Progenitor cell of endocrine pancreas (in vitro differentiated cells): ENCODE measurements around the gene NFIX. TPM values are rescaled to one million over a fixed set of nuclear protein-coding genes. Genes with fewer than 3 reads are reported as not detected.

ENCODE experiments used
- DNase-seq: peaks from one replicate; pipeline ENCODE4 v3.0.0; 2021; ENCODE audit warnings: low spot score; ENCODE audit not compliant: unreplicated experiment
- H3K27ac Mint-ChIP-seq: 2 replicates; pipeline ENCODE4 v1.8.0; 2021; ENCODE audit warnings: mild to moderate bottlenecking, moderate library complexity, mixed read lengths
- H3K27me3 Mint-ChIP-seq: 2 replicates; pipeline ENCODE4 v1.8.0; 2021; ENCODE audit warnings: mixed read lengths
- H3K36me3 Mint-ChIP-seq: 2 replicates; pipeline ENCODE4 v1.8.0; 2022; ENCODE audit warnings: mixed read lengths; ENCODE audit not compliant: insufficient read depth
- H3K4me1 Mint-ChIP-seq: 2 replicates; pipeline ENCODE4 v1.8.0; 2021; ENCODE audit warnings: low read depth, mixed read lengths
- H3K4me3 Mint-ChIP-seq: 2 replicates; pipeline ENCODE4 v1.8.0; 2021; ENCODE audit warnings: low read depth, mild to moderate bottlenecking, moderate library complexity, mixed read lengths
- H3K9me3 Mint-ChIP-seq: 2 replicates; pipeline ENCODE4 v1.8.0; 2021; ENCODE audit warnings: low read depth, mixed read lengths
- CTCF ChIP-seq: fragments of 200-600 bp; sonication (generic); IDR thresholded peaks from one replicate; pipeline ENCODE4 v1.5.0; 2021; ENCODE audit warnings: antibody characterized with exemption, mild to moderate bottlenecking; ENCODE audit not compliant: unreplicated experiment
- total RNA-seq: library from RNA; stranded (reverse); gene quantifications from 2 replicates; pipeline ENCODE4 v1.2.1, GENCODE V29; 2021

The NFIX gene
- total RNA-seq, 1 donor from 2014 or later: 0.46 TPM

DNA sequence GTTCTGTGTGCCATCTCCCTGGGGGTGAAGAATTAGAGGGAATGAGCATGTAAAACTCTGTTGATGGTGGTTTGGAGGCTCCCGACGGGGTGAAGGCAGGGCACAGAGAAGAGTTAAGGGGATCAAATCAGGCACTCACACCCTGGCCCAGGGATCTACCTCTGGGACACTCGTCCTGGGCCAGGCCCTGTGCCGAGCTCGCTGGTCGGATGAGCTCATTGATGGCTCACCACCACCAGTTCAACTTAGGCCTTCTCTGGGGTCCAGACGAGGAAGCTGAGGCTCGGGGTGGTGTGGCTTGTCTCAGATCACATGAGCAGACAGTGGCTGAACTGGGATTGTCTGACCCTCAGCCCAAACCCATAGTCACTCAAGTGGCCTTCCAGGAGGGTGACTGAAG, 124.4 kb downstream of the NFIX start:
- Mint-ChIP-seq H3K4me3 (peak overlapping the region; percentile 77), H3K4me1 (peaks cover 22% of the 10 kb centered on the region), H3K27ac (peak overlapping the region; percentile 79), H3K9me3 (no peaks in the 10 kb centered on the region), H3K27me3 (no peaks in the 10 kb centered on the region), H3K36me3 (peaks cover 2% of the 10 kb centered on the region)
- TF ChIP-seq CTCF: no peak
- DNase-seq: no peak

- Mint-ChIP-seq H3K9me3 (no peaks in the 10 kb centered on the region), H3K4me1 (peaks cover 22% of the 10 kb centered on the region), H3K27me3 (no peaks in the 10 kb centered on the region), H3K36me3 (peaks cover 2% of the 10 kb centered on the region), H3K27ac (no peak overlapping the region), H3K4me3 (peak overlapping the region; percentile 77)
- DNase-seq: no peak
- no peak for TF ChIP-seq CTCF
Measured at GRCh38 chr19:13120031-13120430, 124.8 kb downstream of the NFIX start.

- no peak for DNase-seq
- Mint-ChIP-seq H3K27ac (peak overlapping the region; percentile 45), H3K4me3 (peak overlapping the region; percentile 37), H3K9me3 (no peaks in the 10 kb centered on the region), H3K36me3 (peaks cover 2% of the 10 kb centered on the region), H3K4me1 (peaks cover 18% of the 10 kb centered on the region), H3K27me3 (no peaks in the 10 kb centered on the region)
- no peak for TF ChIP-seq CTCF
Measured at GRCh38 chr19:13120817-13121216, 125.5 kb downstream of the NFIX start.

DNA sequence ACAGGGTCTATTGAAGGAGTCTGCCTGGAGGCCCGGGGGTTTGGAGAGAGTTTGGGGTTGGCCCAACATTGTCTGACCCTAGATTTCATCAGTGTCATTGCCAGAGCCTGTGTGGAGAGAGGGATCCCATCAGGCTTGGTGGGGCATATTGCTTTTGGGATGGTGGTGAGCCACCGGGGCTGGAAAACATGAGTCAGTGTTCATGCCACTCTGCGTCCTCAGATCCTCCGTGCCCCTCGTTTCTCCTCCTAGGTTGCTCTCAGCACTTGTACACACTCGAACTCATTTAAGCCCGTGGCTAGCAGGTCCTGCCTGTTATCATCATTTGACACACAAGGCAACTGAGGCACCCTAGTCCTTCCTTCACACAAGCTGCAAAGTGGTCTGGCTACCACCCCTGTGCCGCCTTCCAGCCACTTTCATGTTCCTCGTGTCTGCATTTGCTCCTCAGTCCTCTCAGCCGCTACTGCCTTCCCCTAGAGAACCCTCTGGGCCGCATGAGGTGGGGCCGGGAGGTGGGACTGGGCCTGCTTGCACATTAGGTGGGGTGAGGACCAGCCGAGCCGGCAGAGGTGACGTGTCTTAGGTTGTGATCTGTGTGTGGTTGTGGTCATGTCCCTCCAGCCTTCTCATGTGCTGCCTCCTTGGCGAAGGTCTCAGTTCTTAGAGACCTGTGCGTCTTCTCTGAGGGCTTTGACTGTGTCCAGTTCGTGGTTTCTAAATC, 126.4 kb downstream of the NFIX start:
- Mint-ChIP-seq H3K4me3 (peak overlapping the region; percentile 37), H3K27me3 (no peaks in the 10 kb centered on the region), H3K4me1 (peaks cover 12% of the 10 kb centered on the region), H3K36me3 (peaks cover 2% of the 10 kb centered on the region), H3K27ac (peak overlapping the region; percentile 25), H3K9me3 (no peaks in the 10 kb centered on the region)
- DNase-seq: no peak
- no peak for TF ChIP-seq CTCF

GRCh38 chr19:13122275-13122878, 127.1 kb downstream of the NFIX start:
- peaks cover 12% of the 10 kb centered on the region for H3K4me1 Mint-ChIP-seq
- peaks cover 2% of the 10 kb centered on the region for H3K36me3 Mint-ChIP-seq
- H3K4me3 Mint-ChIP-seq: peak overlapping the region; percentile 16
- no peaks in the 10 kb centered on the region for H3K27me3 Mint-ChIP-seq
- peak overlapping the region; percentile 65 for H3K27ac Mint-ChIP-seq
- H3K9me3 Mint-ChIP-seq: no peaks in the 10 kb centered on the region
- TF ChIP-seq CTCF: no peak
- no peak for DNase-seq
